Tibial nerve (tissue), 4 donors: Measurements from ENCODE around the gene RBM28. TPM values are rescaled to one million over a fixed set of nuclear protein-coding genes. Genes with fewer than 3 reads are reported as not detected.

Experiments used
- DNase-seq, 2 donors: peaks; one replicate each; pipeline ENCODE4 v3.0.0-alpha.2; 2019; ENCODE audit warnings: low spot score in 2 of 2
- H3K27ac ChIP-seq, 4 donors: fragments of 200-600 bp; sonication (generic) in 3 of 4; one replicate each; pipeline ENCODE4 v1.5.1; 2017 to 2019; ENCODE audit warnings: mild to moderate bottlenecking in 1 of 4
- H3K27me3 ChIP-seq, 2 donors: fragments of 200-600 bp; sonication (generic) in 1 of 2; one replicate each; pipeline versions ENCODE4 v1.5.1 to v1.6.0; 2017 to 2019
- H3K36me3 ChIP-seq, 3 donors: fragments of 200-600 bp; sonication (generic); one replicate each; pipeline ENCODE4 v1.5.1; 2018 to 2019
- H3K4me1 ChIP-seq, 4 donors: fragments of 200-600 bp; sonication (generic) in 3 of 4; one replicate each; pipeline ENCODE4 v1.5.1; 2017 to 2019
- H3K4me3 ChIP-seq, 4 donors: fragments of 200-600 bp; sonication (generic) in 3 of 4; one replicate each; pipeline ENCODE4 v1.5.1; 2017 to 2019; ENCODE audit warnings: mild to moderate bottlenecking in 1 of 4, moderate library complexity in 1 of 4
- H3K9me3 ChIP-seq, 4 donors: fragments of 200-600 bp; sonication (generic) in 3 of 4; one replicate each; pipeline ENCODE4 v1.5.1; 2017 to 2019
- CTCF ChIP-seq, 5 experiments: fragments of 200-600 bp in 3 of 5; fragments of 450-650 bp in 2 of 5; sonication (generic) in 3 of 5; IDR thresholded peaks; one replicate each; pipeline ENCODE4 v1.5.1; 2016 to 2019; ENCODE audit warnings: antibody characterized with exemption in 5 of 5, mild to moderate bottlenecking in 3 of 5, moderate library complexity in 2 of 5
- EP300 ChIP-seq, 2 donors: sonication (generic); formaldehyde crosslinking; IDR thresholded peaks; one replicate each; pipeline ENCODE4 v1.6.1; 2017; ENCODE audit warnings: antibody characterized with exemption in 2 of 2, mild to moderate bottlenecking in 1 of 2
- POLR2A ChIP-seq, 2 donors: fragments of 450-650 bp; IDR thresholded peaks; one replicate each; pipeline ENCODE4 v1.6.1; 2017; ENCODE audit warnings: antibody characterized with exemption in 2 of 2, mild to moderate bottlenecking in 2 of 2, moderate library complexity in 2 of 2
- WGBS, 2 donors: methylation state at CpG; one replicate each; pipeline ENCODE4 v1.1.5; 2018; 5-methylcytosine and 5-hydroxymethylcytosine counted together
- total RNA-seq, 4 donors: library from RNA; depleted of rRNA; stranded (reverse); fragments of >200 nt; gene quantifications; one replicate each; pipeline ENCODE4 v1.1.0, GENCODE V29; 2016

RBM28 gene
- total RNA-seq, 4 donors from 2014 or later, result 25.1 to 89.4 (median 51.0) TPM

- Histone ChIP-seq H3K27me3 (peaks cover 0 to 54% of the 10 kb centered on the region in 2 donors), H3K27ac (no peak overlapping the region), H3K4me3 (peak overlapping the region in 1 of 4 donors; percentile 42), H3K9me3 (no peaks in the 10 kb centered on the region), H3K4me1 (peaks cover 0 to 31% (median 3%) of the 10 kb centered on the region in 4 donors), H3K36me3 (no peaks in the 10 kb centered on the region)
- TF ChIP-seq POLR2A (IDR thresholded peaks at IDR 0.05), result no peak
- no peak for TF ChIP-seq CTCF (IDR thresholded peaks at IDR 0.05)
- TF ChIP-seq EP300 (IDR thresholded peaks at IDR 0.05), result no peak
- DNase-seq, result no peak
- 7 to 13% methylated on average over 6 to 31 of the region's 31 CpGs for WGBS, 2 donors
These were observed 72.9 kb downstream of the RBM28 start for GRCh38 chr7:128270826-128271272.

- Histone ChIP-seq H3K27me3 (peaks cover 0 to 60% of the 10 kb centered on the region in 2 donors), H3K9me3 (no peaks in the 10 kb centered on the region), H3K36me3 (no peaks in the 10 kb centered on the region), H3K4me3 (no peak overlapping the region), H3K27ac (no peak overlapping the region), H3K4me1 (peaks cover 0 to 31% (median 3%) of the 10 kb centered on the region in 4 donors)
- DNase-seq, result no peak
- WGBS, 2 donors, result 45 to 56% methylated on average over 2 of the region's 2 CpGs
- TF ChIP-seq EP300 (IDR thresholded peaks at IDR 0.05) (no peak), CTCF (IDR thresholded peaks at IDR 0.05) (no peak), POLR2A (IDR thresholded peaks at IDR 0.05) (no peak)
These were observed 75.5 kb downstream of the RBM28 start for GRCh38 chr7:128268233-128268632.

DNA sequence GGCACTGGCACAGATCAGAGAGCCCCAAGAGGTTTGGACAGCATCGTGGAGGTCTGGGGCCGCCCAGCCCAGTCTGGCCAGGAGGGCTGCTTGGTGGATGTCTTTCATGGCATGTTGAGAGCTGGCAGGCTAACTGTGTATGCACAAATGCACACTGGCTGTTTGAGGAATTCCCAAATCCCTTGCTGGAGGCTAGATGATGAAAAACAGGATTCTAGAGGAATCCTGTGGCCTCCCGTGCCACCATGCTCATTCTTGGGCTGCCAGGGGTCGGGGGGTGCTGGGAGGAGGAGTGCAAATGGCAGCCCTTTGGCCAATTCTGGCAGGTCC, 76.1 kb downstream of the RBM28 start:
- Histone ChIP-seq H3K9me3 (no peaks in the 10 kb centered on the region), H3K27ac (peak overlapping the region in 1 of 4 donors; percentile 46), H3K36me3 (no peaks in the 10 kb centered on the region), H3K4me3 (peak overlapping the region in 1 of 4 donors; percentile 24), H3K27me3 (peaks cover 0 to 59% of the 10 kb centered on the region in 2 donors), H3K4me1 (peaks cover 0 to 31% (median 3%) of the 10 kb centered on the region in 4 donors)
- no peak for DNase-seq
- 34 to 42% methylated on average over 4 of the region's 4 CpGs for WGBS, 2 donors
- TF ChIP-seq EP300 (IDR thresholded peaks at IDR 0.05) (no peak), CTCF (IDR thresholded peaks at IDR 0.05) (no peak), POLR2A (IDR thresholded peaks at IDR 0.05) (no peak)

- H3K4me3 ChIP-seq, result peak overlapping the region in 1 of 4 donors; percentile 24
- peak overlapping the region in 1 of 4 donors; percentile 46 for H3K27ac ChIP-seq
- peaks cover 0 to 28% (median 3%) of the 10 kb centered on the region in 4 donors for H3K4me1 ChIP-seq
- H3K36me3 ChIP-seq, result no peaks in the 10 kb centered on the region
- TF ChIP-seq POLR2A (IDR thresholded peaks at IDR 0.05) (no peak), EP300 (IDR thresholded peaks at IDR 0.05) (no peak), CTCF (IDR thresholded peaks at IDR 0.05) (no peak)
- peak; percentile 22 to 26 for DNase-seq
- H3K9me3 ChIP-seq, result no peaks in the 10 kb centered on the region
- H3K27me3 ChIP-seq, result peaks cover 0 to 54% of the 10 kb centered on the region in 2 donors
- WGBS, 2 donors, result 20 to 21% methylated on average over 16 of the region's 16 CpGs
These were observed 76.7 kb downstream of the RBM28 start for GRCh38 chr7:128266883-128267594.

DNA sequence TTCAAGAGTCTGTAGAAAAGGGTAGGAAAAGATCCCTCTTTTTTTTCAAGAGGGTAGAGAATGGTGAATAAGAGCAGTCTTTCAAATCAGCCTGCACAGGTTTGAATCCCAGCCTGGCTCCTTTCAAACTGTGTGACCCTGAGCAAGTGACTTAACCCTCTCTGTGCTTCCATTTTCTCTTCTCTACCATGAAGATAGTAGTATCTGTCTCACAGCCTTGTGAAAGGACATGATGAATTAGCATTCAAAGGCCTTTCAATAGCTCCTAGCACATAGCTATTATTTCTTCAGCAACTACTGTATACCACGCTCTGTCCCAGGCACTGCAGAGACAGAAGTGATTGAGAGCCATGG, 77.2 kb downstream of the RBM28 start:
- Histone ChIP-seq H3K27ac (no peak overlapping the region), H3K9me3 (no peaks in the 10 kb centered on the region), H3K4me1 (peaks cover 0 to 23% (median 1%) of the 10 kb centered on the region in 4 donors), H3K4me3 (no peak overlapping the region), H3K36me3 (no peaks in the 10 kb centered on the region), H3K27me3 (peaks cover 0 to 48% of the 10 kb centered on the region in 2 donors)
- no peak for TF ChIP-seq EP300 (IDR thresholded peaks at IDR 0.05)
- TF ChIP-seq POLR2A (IDR thresholded peaks at IDR 0.05), result no peak
- TF ChIP-seq CTCF (IDR thresholded peaks at IDR 0.05), result no peak
- WGBS, 2 donors, result 50 to 57% methylated on average over 1 of the region's 1 CpG
- no peak for DNase-seq
